RPMI8226 (cell line): ENCODE data around the gene RPP14.
"Not testable (repeated sequence)": the region's sequence is repeated elsewhere in the genome, so short reads cannot be mapped to it uniquely, and the experiment has no call there.

ENCODE experiments used
- DNase-seq: peaks from one replicate; pipeline ENCODE4 v3.0.0-alpha.2; 2015

The RPP14 gene

GRCh38 chr3:58333206-58334012, 27.4 kb downstream of the RPP14 start:
- peak; percentile 47 for DNase-seq

GRCh38 chr3:58334013-58334321, 27.9 kb downstream of the RPP14 start:
- DNase-seq: no peak

DNA sequence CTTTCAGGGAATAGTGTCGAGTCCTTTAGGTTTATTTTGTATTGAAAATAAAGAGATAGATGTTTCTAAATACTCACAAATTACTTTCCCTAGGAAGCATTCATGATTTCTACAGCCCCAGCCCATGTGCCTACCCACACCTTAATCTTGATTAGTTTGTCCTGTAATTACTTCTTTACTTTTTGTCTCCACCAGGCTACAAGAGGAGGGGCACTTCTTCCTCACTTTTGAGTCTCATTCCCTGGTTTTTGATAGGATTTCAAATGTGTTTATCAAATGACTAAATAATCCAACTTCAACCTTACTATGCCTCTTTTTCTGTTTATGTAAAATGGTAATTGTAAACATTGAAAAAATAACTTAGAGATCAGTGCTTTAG, 28.4 kb downstream of the RPP14 start:
- DNase-seq: no peak

DNA sequence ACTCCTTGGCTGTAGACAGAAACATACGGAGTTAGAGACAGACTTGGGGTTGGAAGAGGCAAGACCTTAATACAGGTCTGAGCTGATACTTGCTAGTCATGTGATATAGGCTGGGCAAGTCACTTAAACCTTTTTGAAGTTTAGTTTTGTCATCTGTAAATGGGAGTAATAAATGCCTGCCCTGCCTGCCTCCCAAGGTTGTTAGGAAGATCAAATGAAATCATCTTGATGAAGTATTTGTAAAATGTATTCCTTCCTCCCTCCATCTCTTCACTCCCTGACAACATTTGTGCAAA, 29.6 kb downstream of the RPP14 start:
- DNase-seq: no peak

DNA sequence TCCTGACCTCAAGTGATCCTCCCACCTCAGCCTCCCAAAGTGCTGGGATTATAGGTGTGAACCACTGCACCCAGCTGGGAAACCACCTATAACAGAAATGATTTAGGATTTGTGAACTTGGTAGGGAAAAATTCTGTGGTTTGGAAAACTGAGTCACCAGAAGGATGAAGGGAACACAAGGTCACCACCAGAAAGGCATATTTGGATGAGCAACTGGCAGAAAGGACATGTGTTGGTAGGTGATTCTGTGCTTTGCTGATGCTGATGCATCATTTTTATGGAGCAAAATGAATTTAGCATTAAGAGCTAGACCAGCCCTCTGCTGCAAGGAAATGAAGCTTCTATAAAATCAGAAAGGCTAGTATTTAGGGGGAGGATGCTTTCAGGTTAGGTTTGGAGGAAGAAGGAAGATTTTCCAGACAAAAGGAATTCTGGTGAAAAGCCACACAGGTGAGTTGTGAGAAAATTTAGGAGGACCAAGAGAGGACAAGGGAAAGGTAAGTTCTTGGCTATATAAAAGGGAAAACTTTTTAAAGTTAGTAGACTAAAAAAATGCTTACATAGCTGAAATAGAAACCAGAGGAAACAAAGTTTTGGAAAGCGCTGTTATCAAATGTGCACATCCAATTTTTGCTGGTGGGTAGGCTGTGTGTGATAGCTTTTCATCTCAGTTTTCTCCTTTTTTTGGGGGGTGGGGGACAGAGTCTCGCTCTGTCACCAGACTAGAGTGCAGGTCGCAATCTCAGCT, 30.3 kb downstream of the RPP14 start:
- no peak for DNase-seq

GRCh38 chr3:58337190-58337589, 31.1 kb downstream of the RPP14 start:
- no peak for DNase-seq

- not testable (repeated sequence) for DNase-seq
These were observed 33.1 kb downstream of the RPP14 start for GRCh38 chr3:58339146-58339545.

- no peak for DNase-seq
These were observed 34.7 kb downstream of the RPP14 start for GRCh38 chr3:58340594-58341244.

GRCh38 chr3:58341376-58341775, 35.3 kb downstream of the RPP14 start:
- DNase-seq: no peak

GRCh38 chr3:58342676-58343075, 36.6 kb downstream of the RPP14 start:
- DNase-seq: no peak

GRCh38 chr3:58345457-58345856, 39.4 kb downstream of the RPP14 start:
- no peak for DNase-seq

GRCh38 chr3:58346368-58346767, 40.3 kb downstream of the RPP14 start:
- no peak for DNase-seq

GRCh38 chr3:58347984-58348383, 41.9 kb downstream of the RPP14 start:
- no peak for DNase-seq

DNA sequence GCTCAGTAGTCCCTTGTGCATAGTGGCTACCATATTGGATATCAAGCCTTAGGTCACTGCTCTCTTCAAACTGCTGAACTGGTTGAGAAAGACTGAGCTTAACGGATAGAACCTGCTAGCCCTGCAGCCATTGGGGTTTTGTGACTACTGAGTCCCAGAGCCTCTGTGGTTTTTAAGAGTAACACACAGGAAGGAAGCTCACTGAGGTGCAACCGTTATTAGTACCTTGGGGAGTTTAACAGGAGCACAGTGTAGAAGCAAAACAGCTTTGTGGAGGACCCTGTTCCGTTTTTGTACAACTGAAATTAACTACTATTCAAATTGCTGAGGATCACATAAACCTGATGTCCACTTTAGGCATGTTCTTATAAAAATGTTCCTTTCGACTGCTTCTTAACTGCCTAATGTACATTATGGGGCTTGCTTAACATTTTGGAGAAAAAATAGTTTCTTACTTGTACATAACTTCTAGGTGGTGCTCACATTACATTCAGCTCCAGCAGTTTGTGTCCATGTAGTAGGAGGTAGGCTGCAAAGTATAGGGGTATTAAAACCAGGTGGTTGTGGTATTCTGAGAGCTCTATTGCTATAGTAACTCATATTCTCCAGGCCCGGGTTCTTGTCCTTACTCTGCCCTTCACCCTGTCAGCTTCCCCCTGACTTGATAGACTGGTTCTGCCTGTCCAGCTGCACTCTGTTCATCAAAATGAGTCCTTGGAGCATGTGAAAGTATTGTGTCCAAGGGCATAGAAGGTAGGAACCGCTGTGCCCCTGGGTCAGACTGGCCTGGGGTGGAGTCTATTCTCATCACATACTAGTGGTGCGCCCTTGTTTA, 44.0 kb downstream of the RPP14 start:
- no peak for DNase-seq

- no peak for DNase-seq
These were observed 44.6 kb downstream of the RPP14 start for GRCh38 chr3:58350627-58351013.

GRCh38 chr3:58351920-58352319, 45.9 kb downstream of the RPP14 start:
- no peak for DNase-seq

DNA sequence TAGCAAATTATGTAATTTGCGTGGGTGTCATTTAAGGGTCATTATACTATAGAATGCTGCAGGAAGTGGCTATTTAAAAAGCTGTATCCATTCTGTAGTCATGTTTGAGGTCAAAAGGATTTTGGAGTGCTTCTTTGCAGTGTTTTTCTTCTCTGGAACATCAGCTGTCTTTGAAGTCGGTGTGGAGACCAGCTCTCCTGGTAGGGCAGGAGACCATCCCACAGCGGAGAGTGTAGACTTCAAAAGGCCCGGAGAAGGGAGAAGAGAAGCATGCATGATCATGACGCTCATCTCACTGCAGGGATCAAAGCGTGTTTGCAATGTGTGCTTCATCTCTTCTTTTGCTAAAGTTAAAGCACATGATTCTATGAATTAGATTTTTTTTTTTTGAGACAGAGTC, 46.6 kb downstream of the RPP14 start:
- no peak for DNase-seq

- DNase-seq: no peak
These were observed 47.9 kb downstream of the RPP14 start for GRCh38 chr3:58353722-58354553.

- DNase-seq: no peak
These were observed 49.1 kb downstream of the RPP14 start for GRCh38 chr3:58355179-58355578.

DNA sequence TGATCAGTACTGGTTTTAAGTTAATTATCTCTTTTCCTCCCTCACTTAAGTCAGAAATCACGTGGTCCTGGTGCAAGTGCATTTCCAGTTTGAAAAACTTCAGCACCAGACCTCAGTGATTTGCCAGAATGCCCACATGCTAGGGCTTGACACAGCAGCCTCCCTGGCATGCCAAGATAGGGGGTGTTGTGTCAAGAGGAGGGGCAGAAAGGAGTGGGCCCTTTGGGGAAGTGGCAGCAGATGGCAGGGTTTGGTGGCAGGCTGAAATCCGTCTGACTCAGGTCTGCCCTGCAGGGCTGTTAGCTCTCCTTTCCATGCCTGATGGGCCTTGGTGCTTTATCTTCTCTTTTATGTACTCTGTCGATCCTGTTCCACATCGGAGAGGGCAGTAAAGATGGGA, 50.0 kb downstream of the RPP14 start:
- no peak for DNase-seq

DNA sequence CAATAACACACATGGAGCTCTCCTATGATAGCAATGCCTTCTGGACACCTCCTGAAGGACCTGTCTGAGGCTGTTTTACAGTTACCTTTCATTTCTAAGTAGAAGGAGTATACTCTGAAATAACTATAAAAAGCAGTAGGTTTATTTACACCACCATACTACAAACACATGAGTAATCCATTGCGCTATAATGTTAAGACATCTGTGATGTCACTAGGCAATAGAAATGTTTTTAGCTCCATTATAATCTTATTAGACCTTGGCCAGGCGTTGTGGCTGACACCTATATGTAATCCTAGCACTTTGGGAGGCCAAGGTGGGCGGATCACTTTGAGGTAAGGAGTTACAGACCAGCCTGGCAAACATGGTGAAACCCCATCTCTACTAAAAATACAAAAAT, 51.4 kb downstream of the RPP14 start:
- DNase-seq: no peak

GRCh38 chr3:58358092-58358491, 52.0 kb downstream of the RPP14 start:
- DNase-seq: no peak

DNA sequence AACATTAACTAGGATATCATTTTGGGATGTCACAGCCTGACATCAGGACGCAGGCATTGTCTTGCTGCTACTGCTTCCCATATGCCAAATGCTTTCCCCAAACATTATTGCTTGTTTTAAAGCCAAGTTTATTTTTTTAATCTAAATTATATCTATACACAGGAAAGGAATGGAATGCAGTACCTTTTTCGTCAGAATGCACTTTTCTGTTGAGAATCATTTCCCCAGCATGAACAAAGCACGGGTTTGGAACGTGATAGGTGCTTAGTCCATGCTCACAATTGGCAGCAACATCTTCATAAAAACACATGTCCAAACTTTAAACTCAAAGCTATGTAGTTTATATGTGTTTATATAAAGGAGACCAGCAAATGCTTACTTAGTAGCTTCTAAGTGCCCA, 52.8 kb downstream of the RPP14 start:
- DNase-seq: no peak
